Right forelimb (tissue), 1 donor: Measurements from ENCODE around the gene RNF144B.

Experiments used
- DNase-seq: peaks from one replicate; pipeline ENCODE4 v3.0.0-alpha.2; 2018

The RNF144B gene

GRCh38 chr6:18492972-18493371 is 105.8 kb downstream of the RNF144B start:
- DNase-seq, result no peak

GRCh38 chr6:18493382-18493891 is 106.3 kb downstream of the RNF144B start:
- no peak for DNase-seq

- no peak for DNase-seq
These were observed 106.8 kb downstream of the RNF144B start for GRCh38 chr6:18493925-18494324.

GRCh38 chr6:18495236-18495635 is 108.1 kb downstream of the RNF144B start:
- no peak for DNase-seq

GRCh38 chr6:18496462-18496861 is 109.3 kb downstream of the RNF144B start:
- DNase-seq, result no peak

- DNase-seq, result no peak
These were observed 109.9 kb downstream of the RNF144B start for GRCh38 chr6:18497006-18497405.

GRCh38 chr6:18498408-18498807 is 111.3 kb downstream of the RNF144B start:
- no peak for DNase-seq

- DNase-seq, result no peak
These were observed 113.9 kb downstream of the RNF144B start for GRCh38 chr6:18500921-18501662.

- no peak for DNase-seq
These were observed 114.5 kb downstream of the RNF144B start for GRCh38 chr6:18501663-18502013.

- no peak for DNase-seq
These were observed 116.0 kb downstream of the RNF144B start for GRCh38 chr6:18503206-18503592.

- DNase-seq, result peak; percentile 70
These were observed 116.6 kb downstream of the RNF144B start for GRCh38 chr6:18503593-18504231.

- no peak for DNase-seq
These were observed 117.1 kb downstream of the RNF144B start for GRCh38 chr6:18504232-18504596.

- DNase-seq, result no peak
These were observed 119.3 kb downstream of the RNF144B start for GRCh38 chr6:18506382-18507017.

GRCh38 chr6:18507018-18507415 is 119.9 kb downstream of the RNF144B start:
- no peak for DNase-seq

- DNase-seq, result no peak
These were observed 120.4 kb downstream of the RNF144B start for GRCh38 chr6:18507561-18507960.

GRCh38 chr6:18509871-18510643 is 122.9 kb downstream of the RNF144B start:
- DNase-seq, result no peak

GRCh38 chr6:18510644-18511033 is 123.5 kb downstream of the RNF144B start:
- DNase-seq, result no peak

GRCh38 chr6:18511211-18511610 is 124.1 kb downstream of the RNF144B start:
- no peak for DNase-seq

- no peak for DNase-seq
These were observed 126.2 kb downstream of the RNF144B start for GRCh38 chr6:18513253-18513798.

- DNase-seq, result no peak
These were observed 127.0 kb downstream of the RNF144B start for GRCh38 chr6:18514180-18514579.

- DNase-seq, result no peak
These were observed 128.6 kb downstream of the RNF144B start for GRCh38 chr6:18515767-18516166.
